GM12878 (cell line): ENCODE data around the gene EIF4ENIF1. TPM values are rescaled to one million over a fixed set of nuclear protein-coding genes. Genes with fewer than 3 reads are reported as not detected.

Experiments
- ATF2 ChIP-seq: IDR thresholded peaks from 2 replicates; pipeline ENCODE4 v1.6.1; 2012; ENCODE audit warnings: low read length, inconsistent platforms
- CUX1 ChIP-seq: IDR thresholded peaks from 2 replicates; pipeline ENCODE4 v1.6.1; 2012; ENCODE audit warnings: improper control_type of control experiment, low read depth, low read length; ENCODE audit not compliant: insufficient replicate concordance
- EED ChIP-seq: sonication (generic); IDR thresholded peaks from 2 replicates; pipeline ENCODE4 v1.6.1; 2016; ENCODE audit warnings: antibody characterized with exemption, low read depth
- IKZF1 ChIP-seq: fragments of 450-650 bp; conservative IDR thresholded peaks from 2 replicates; pipeline ENCODE4 v1.6.1; 2017; ENCODE audit warnings: antibody characterized with exemption, mild to moderate bottlenecking
- MTA2 ChIP-seq: fragments of 450-650 bp; IDR thresholded peaks from 2 replicates; pipeline ENCODE4 v1.6.1; 2016; ENCODE audit warnings: low read depth, mild to moderate bottlenecking, moderate library complexity
- MYC ChIP-seq: IDR thresholded peaks from 2 replicates; pipeline ENCODE4 v1.6.1; 2011; ENCODE audit warnings: mild to moderate bottlenecking, low read length, moderate library complexity, inconsistent platforms; ENCODE audit not compliant: insufficient read depth, insufficient replicate concordance, insufficient read length, severe bottlenecking
- NFYB ChIP-seq: IDR thresholded peaks from 2 replicates; pipeline ENCODE4 v1.6.1; 2011; ENCODE audit warnings: low read depth, mild to moderate bottlenecking, low read length, improper control_type of control experiment, moderate library complexity; ENCODE audit not compliant: insufficient read depth
- PAX5 ChIP-seq: IDR thresholded peaks from 2 replicates; pipeline ENCODE4 v1.6.1; 2011; ENCODE audit warnings: low read depth, low read length, borderline replicate concordance
- PKNOX1 ChIP-seq: fragments of 450-650 bp; IDR thresholded peaks from 2 replicates; pipeline ENCODE4 v1.6.1; 2016; ENCODE audit warnings: mild to moderate bottlenecking
- POU2F2 ChIP-seq: IDR thresholded peaks from 3 replicates; pipeline ENCODE4 v1.6.1; 2011; ENCODE audit warnings: low read depth, mild to moderate bottlenecking, low read length, borderline replicate concordance
- SMAD1 ChIP-seq: fragments of 450-650 bp; IDR thresholded peaks from 2 replicates; pipeline ENCODE4 v1.6.1; 2018; ENCODE audit warnings: mild to moderate bottlenecking, low read depth; ENCODE audit not compliant: partially characterized antibody
- SMAD5 ChIP-seq: IDR thresholded peaks from 2 replicates; pipeline ENCODE4 v1.6.1; 2016; ENCODE audit warnings: antibody characterized with exemption, low read depth
- SP1 ChIP-seq: IDR thresholded peaks from one replicate; pipeline ENCODE4 v1.6.1; 2011; ENCODE audit warnings: low read depth, low read length
- SREBF1 ChIP-seq: IDR thresholded peaks from 2 replicates; pipeline ENCODE4 v1.6.1; 2012; ENCODE audit warnings: mild to moderate bottlenecking, low read length
- TCF3 ChIP-seq: IDR thresholded peaks from 2 replicates; pipeline ENCODE4 v1.6.1; 2012; ENCODE audit warnings: low read depth, mild to moderate bottlenecking, low read length, borderline replicate concordance; ENCODE audit not compliant: insufficient read depth
- ZNF207 ChIP-seq: fragments of 450-650 bp; IDR thresholded peaks from 2 replicates; pipeline ENCODE4 v1.6.1; 2014; ENCODE audit warnings: antibody characterized with exemption, mild to moderate bottlenecking, borderline replicate concordance
- ZNF687 ChIP-seq: fragments of 450-650 bp; IDR thresholded peaks from 2 replicates; pipeline ENCODE4 v1.6.1; 2017; ENCODE audit warnings: mild to moderate bottlenecking, moderate library complexity
- polyA plus RNA-seq, 11 experiments: library from polyadenylated mRNA; depleted of rRNA in 4 of 11; unstranded in 6 of 11; stranded (reverse) in 5 of 11; fragments of >200 nt; fragmentation: Nextera tagmentation in 4 of 11; fragmentation: Illumina TruSeq in 1 of 11; extraction: Ambion mirVana in 4 of 11; extraction: Trizol in 1 of 11; gene quantifications; 1 replicate in 1 of 11; 2 replicates in 10 of 11; pipeline versions ENCODE4 v1.2.1 to v1.2.3, GENCODE V29; 2011 to 2016; ENCODE audit warnings: inconsistent platforms in 2 of 11, missing spikeins in 2 of 11, low read depth in 1 of 11
- total RNA-seq, 4 experiments: library from RNA; depleted of rRNA in 3 of 4; stranded (reverse); fragments of >200 nt in 3 of 4; fragmentation: Illumina TruSeq in 1 of 4; extraction: Trizol in 1 of 4; gene quantifications; 2 replicates each; pipeline versions ENCODE4 v1.2.1 to v1.2.3, GENCODE V29; 2013 to 2021

EIF4ENIF1 gene
- total and polyA plus RNA-seq, 10 of the 15 experiments (the other 5 are each of a cell fraction or from before 2014, with no cell fraction given), result 4.4 to 43.7 (median 24.4) TPM

- peak; percentile 94 for TF ChIP-seq PAX5
- TF ChIP-seq SMAD5, result peak; percentile 93
- TF ChIP-seq POU2F2, result peak; percentile 93
- peak; percentile 20; the same call in 1 of the 2 replicates for TF ChIP-seq NFYB
- peak; percentile 84 for TF ChIP-seq ZNF687
- no peak; the same call in 1 of the 2 replicates for TF ChIP-seq EED
- no peak for TF ChIP-seq MTA2
- peak; percentile 19; the same call in 1 of the 2 replicates for TF ChIP-seq PKNOX1
- 0 out of 2 replicates have a peak, but pooled peaks have one; percentile 31 for TF ChIP-seq ZNF207
- TF ChIP-seq TCF3, result 0 out of 2 replicates have a peak, but pooled peaks have one; percentile 53
- peak; percentile 55 for TF ChIP-seq MYC
- peak; percentile 71 for TF ChIP-seq IKZF1
- TF ChIP-seq SREBF1, result no peak
- peak; percentile 71 for TF ChIP-seq SMAD1
- peak; percentile 52 for TF ChIP-seq SP1
- no peak for TF ChIP-seq ATF2
- TF ChIP-seq CUX1, result no peak
Observed at GRCh38 chr22:31399211-31400022, 90.2 kb downstream of the EIF4ENIF1 start, which contains the start of gene DRG1 (continued).
